Stimulated activated CD4-positive, alpha-beta T cell treated with anti-CD3 and anti-CD28 coated beads, Interleukin-1b, Interleukin-23, amount 100 ng/mL, for 24 hours (primary cell): ENCODE measurements around the gene OR52H1.

Source experiments
- DNase-seq, 4 experiments: peaks; one replicate each; pipeline ENCODE4 v3.0.0-alpha.2; 2020; ENCODE audit warnings: low read depth in 4 of 4, low spot score in 1 of 4

Gene OR52H1

GRCh38 chr11:5534046-5534445, 14.3 kb downstream of the OR52H1 start:
- no peak for DNase-seq

- DNase-seq: no peak
These were observed 17.1 kb downstream of the OR52H1 start for GRCh38 chr11:5531053-5531831.

GRCh38 chr11:5528495-5528894, 19.8 kb downstream of the OR52H1 start:
- no peak for DNase-seq

GRCh38 chr11:5527716-5528115, 20.6 kb downstream of the OR52H1 start:
- DNase-seq: no peak

GRCh38 chr11:5524756-5525155, 23.6 kb downstream of the OR52H1 start:
- no peak for DNase-seq

- no peak for DNase-seq
These were observed 26.0 kb downstream of the OR52H1 start for GRCh38 chr11:5522308-5522707.

GRCh38 chr11:5521540-5521939, 26.8 kb downstream of the OR52H1 start:
- no peak for DNase-seq

- no peak for DNase-seq
These were observed 31.7 kb downstream of the OR52H1 start, which contains the start of gene UBQLNL for GRCh38 chr11:5516599-5516998. TSS of gene UBQLNL (minus strand) at chr11:5516699. CDS start at chr11:5516441, 258 bp downstream.

- DNase-seq: no peak
These were observed 33.5 kb downstream of the OR52H1 start for GRCh38 chr11:5514841-5515240.

GRCh38 chr11:5509803-5510202, 38.5 kb downstream of the OR52H1 start, which contains the start of gene UBQLN3:
TSS of gene UBQLN3 (minus strand) at chr11:5509957. CDS start at chr11:5509558, 399 bp downstream.
- DNase-seq: no peak

- DNase-seq: no peak
These were observed 39.7 kb downstream of the OR52H1 start for GRCh38 chr11:5508605-5509004.

GRCh38 chr11:5507933-5508305, 40.4 kb downstream of the OR52H1 start:
- no peak for DNase-seq

GRCh38 chr11:5507177-5507932, 41.0 kb downstream of the OR52H1 start:
- no peak for DNase-seq

- no peak for DNase-seq
These were observed 42.8 kb downstream of the OR52H1 start for GRCh38 chr11:5505363-5506048.

- DNase-seq: no peak
These were observed 43.9 kb downstream of the OR52H1 start for GRCh38 chr11:5504403-5504921.

GRCh38 chr11:5500393-5500801, 47.9 kb downstream of the OR52H1 start:
- DNase-seq: no peak

- DNase-seq: no peak
These were observed 48.7 kb downstream of the OR52H1 start for GRCh38 chr11:5499671-5500070.
